Endothelial cell of umbilical vein (primary cell): ENCODE measurements around the gene LRRK1. TPM values are rescaled to one million over a fixed set of nuclear protein-coding genes. Genes with fewer than 3 reads are reported as not detected.

ENCODE experiments used
- BruUV-seq: library from RNA; stranded (reverse); fragments of 400-500 nt; replicated peaks from 2 replicates; lab custom pipeline; 2021; lab: Mats Ljungman, UMichigan
- CTCF ChIA-PET: fragments of 300-600, 350-600 bp; sonication (Branson Sonifier 250); formaldehyde crosslinking; loops from one replicate; lab custom pipeline; 2021; ENCODE audit warnings: antibody characterized with exemption, inconsistent platforms; lab: Charles Lee
- POLR2A ChIA-PET: fragments of 300-600, 350-600 bp; sonication (Branson Sonifier 250); formaldehyde crosslinking; loops from one replicate; lab custom pipeline; 2021; ENCODE audit warnings: antibody characterized with exemption, inconsistent platforms; lab: Charles Lee
- DNase-seq: peaks from one replicate; pipeline ENCODE4 v3.0.0-alpha.2; 2011; ENCODE audit warnings: low read depth, low spot score
- FAIRE-seq: peaks from 2 replicates; lab custom pipeline; 2011; peaks lifted over from hg19 to GRCh38; lab: Jason Lieb, UNC
- H2AFZ ChIP-seq: 2 replicates; pipeline ENCODE4 v1.6.0; 2012; ENCODE audit warnings: low read depth, low read length, control low read depth, inconsistent platforms
- H3K27ac ChIP-seq: 2 replicates; pipeline ENCODE4 v1.5.1; 2011; ENCODE audit warnings: low read depth, mild to moderate bottlenecking, control low read depth, low read length, moderate library complexity; ENCODE audit not compliant: insufficient read depth
- H3K27me3 ChIP-seq, 2 experiments: 2 replicates each; pipeline versions ENCODE4 v1.6.0 to v1.6.1; 2011; ENCODE audit warnings: low read length in 2 of 2, mixed read lengths in 1 of 2; ENCODE audit not compliant: control insufficient read depth in 2 of 2, insufficient read depth in 2 of 2
- H3K36me3 ChIP-seq, 2 experiments: 2 replicates in 1 of 2; 3 replicates in 1 of 2; pipeline ENCODE4 v1.5.1; 2011; ENCODE audit warnings: low read length in 2 of 2, mild to moderate bottlenecking in 1 of 2, moderate library complexity in 1 of 2; ENCODE audit not compliant: control insufficient read depth in 2 of 2, insufficient read depth in 2 of 2; ENCODE audit errors: extremely low read depth in 1 of 2
- H3K4me1 ChIP-seq: 3 replicates; pipeline ENCODE4 v1.5.1; 2011; ENCODE audit warnings: mild to moderate bottlenecking, low read length; ENCODE audit not compliant: control insufficient read depth, insufficient read depth; ENCODE audit errors: extremely low read depth
- H3K4me2 ChIP-seq: 2 replicates; pipeline ENCODE4 v1.6.1; 2011; ENCODE audit warnings: low read length, control low read depth, mixed read lengths; ENCODE audit not compliant: insufficient read depth
- H3K4me3 ChIP-seq, 3 experiments: fragments of 200-600 bp in 1 of 3; sonication (generic), shearing (Covaris generic) in 1 of 3; replicated peaks in 1 of 3; 2 replicates each; pipeline ENCODE4 v1.5.1; 2011 to 2016; ENCODE audit warnings: control low read depth in 3 of 3, low read length in 3 of 3, mild to moderate bottlenecking in 2 of 3, inconsistent platforms in 1 of 3, low read depth in 1 of 3, moderate library complexity in 1 of 3; ENCODE audit not compliant: insufficient read depth in 1 of 3
- H3K79me2 ChIP-seq: 2 replicates; pipeline ENCODE4 v1.6.0; 2012; ENCODE audit warnings: low read length, inconsistent platforms; ENCODE audit not compliant: control insufficient read depth, insufficient read depth
- H3K9ac ChIP-seq: replicated peaks from 2 replicates; pipeline ENCODE3; 2011; ENCODE audit warnings: low read length, control low read depth; ENCODE audit not compliant: insufficient read depth; ENCODE audit errors: extremely low read depth
- H3K9me1 ChIP-seq: replicated peaks from 3 replicates; pipeline ENCODE4 v1.6.0; 2011; ENCODE audit warnings: mild to moderate bottlenecking, low read length; ENCODE audit not compliant: control insufficient read depth, insufficient read depth; ENCODE audit errors: extremely low read depth
- H3K9me3 ChIP-seq: replicated peaks from 2 replicates; pipeline ENCODE4 v1.5.1; 2012; ENCODE audit warnings: low read length, inconsistent platforms; ENCODE audit not compliant: control insufficient read depth, insufficient read depth
- H4K20me1 ChIP-seq: replicated peaks from 2 replicates; pipeline ENCODE3; 2011; ENCODE audit warnings: mild to moderate bottlenecking, low read length; ENCODE audit not compliant: control insufficient read depth, insufficient read depth; ENCODE audit errors: extremely low read depth
- CTCF ChIP-seq, 2 donors: IDR thresholded peaks; 1 replicate in 1 of 2; 2 replicates in 1 of 2; pipeline ENCODE4 v1.5.1; 2011; ENCODE audit warnings: low read length in 2 of 2, mild to moderate bottlenecking in 2 of 2, moderate library complexity in 2 of 2, control low read depth in 1 of 2, inconsistent platforms in 1 of 2, low read depth in 1 of 2; ENCODE audit not compliant: insufficient read depth in 1 of 2; ENCODE audit errors: extremely low read depth in 1 of 2
- POLR2A ChIP-seq: IDR thresholded peaks from 2 replicates; pipeline ENCODE4 v1.6.1; 2012; ENCODE audit warnings: low read depth, mild to moderate bottlenecking, control low read depth, low read length
- POLR2AphosphoS5 ChIP-seq: IDR thresholded peaks from 2 replicates; pipeline ENCODE4 v1.6.1; 2012; ENCODE audit warnings: low read depth, mild to moderate bottlenecking, control low read depth, low read length, moderate library complexity; ENCODE audit not compliant: insufficient read depth
- dilution Hi-C: fragments of 300-500 bp; cut with MboI; formaldehyde crosslinking; loops from one replicate; pipeline ENCODE4 v1.15.0; 2019; ENCODE audit warnings: low sequenced_read_pairs; ENCODE audit not compliant: extremely low pct_ligation_motif_present
- intact Hi-C: fragments of 100-400 bp; cut with micrococcal nuclease; formaldehyde crosslinking; loops from one replicate; pipeline ENCODE4 v1.10.0; 2022
- polyA plus RNA-seq, 4 experiments: library from polyadenylated mRNA; depleted of rRNA in 3 of 4; stranded (reverse) in 3 of 4; unstranded in 1 of 4; fragments of >200 nt; gene quantifications; 2 replicates each; pipeline versions ENCODE4 v1.2.1 to v1.2.3, GENCODE V29; 2011 to 2012; ENCODE audit warnings: missing spikeins in 1 of 4
- total RNA-seq: library from RNA; stranded (reverse); gene quantifications from 2 replicates; pipeline ENCODE4 v1.2.3, GENCODE V29; 2021

Gene LRRK1
- total and polyA plus RNA-seq, 2 donors (not counting 3 experiments of a cell fraction or from before 2014, with no cell fraction given) = 11.0 to 22.1 TPM

- H3K4me3 ChIP-seq = peak overlapping the region; percentile 50 to 60 (median 58)
- TSS peak; percentile 29 for BruUV-seq
- no peaks in the 10 kb centered on the region for H3K27me3 ChIP-seq
- peak overlapping the region; percentile 44 for H3K27ac ChIP-seq
- intact Hi-C loops = loop anchor here (1.0 kb wide), 7 partner anchors 16 to 340 kb away; no protein-coding TSS in a partner anchor
- H3K36me3 ChIP-seq = no peaks in the 10 kb centered on the region
- H3K4me1 ChIP-seq = peaks cover 14% of the 10 kb centered on the region
- ChIA-PET CTCF (interaction anchor here (0.6 to 9.2 kb wide), 41 partner anchors 10 to 724 kb away, joined by 3 to 371 read pairs (median 7); partner anchors contain the start of genes ALDH1A3, ASB7 and LINS1), POLR2A (interaction anchor here (0.7 to 1.8 kb wide), 4 partner anchors 16 to 316 kb away, joined by 3 to 7 read pairs (median 4); partner anchors contain the start of gene LINS1)
- H4K20me1 ChIP-seq = no peaks in the 10 kb centered on the region
- dilution Hi-C loops = no loop called here
- H3K9me3 ChIP-seq = no peaks in the 10 kb centered on the region
- H3K4me2 ChIP-seq = peak overlapping the region; percentile 79
- DNase-seq = peak; percentile 78
- H2AFZ ChIP-seq = peak overlapping the region; percentile 88
- TF ChIP-seq CTCF (IDR thresholded peaks at IDR 0.05; ENCODE audit: extremely low read depth in 1 of 2, insufficient read depth in 1 of 2, low read depth in 1 of 2, low read length in 2 of 2) (peak; percentile 90 to 94), POLR2A (no peak), POLR2AphosphoS5 (peak; percentile 43)
- no peaks in the 10 kb centered on the region for H3K9me1 ChIP-seq
- H3K9ac ChIP-seq = peak overlapping the region; percentile 71
- H3K79me2 ChIP-seq = peaks cover 10% of the 10 kb centered on the region
- peak; percentile 88 for FAIRE-seq
These were observed 995 bp upstream of the LRRK1 start for GRCh38 chr15:100918034-100918689.
